GM19372 (cell line): Measurements from ENCODE around the gene AKAP13.
"Not testable (repeated sequence)": the region's sequence is repeated elsewhere in the genome, so short reads cannot be mapped to it uniquely, and the experiment has no call there.

ENCODE experiments used
- ATAC-seq: cut with Tn5 transposase; IDR thresholded peaks from one replicate; pipeline ENCODE4 v1.9.1; 2021; ENCODE audit warnings: mild to moderate bottlenecking, low read depth, moderate library complexity; ENCODE audit not compliant: unreplicated experiment

Gene AKAP13

DNA sequence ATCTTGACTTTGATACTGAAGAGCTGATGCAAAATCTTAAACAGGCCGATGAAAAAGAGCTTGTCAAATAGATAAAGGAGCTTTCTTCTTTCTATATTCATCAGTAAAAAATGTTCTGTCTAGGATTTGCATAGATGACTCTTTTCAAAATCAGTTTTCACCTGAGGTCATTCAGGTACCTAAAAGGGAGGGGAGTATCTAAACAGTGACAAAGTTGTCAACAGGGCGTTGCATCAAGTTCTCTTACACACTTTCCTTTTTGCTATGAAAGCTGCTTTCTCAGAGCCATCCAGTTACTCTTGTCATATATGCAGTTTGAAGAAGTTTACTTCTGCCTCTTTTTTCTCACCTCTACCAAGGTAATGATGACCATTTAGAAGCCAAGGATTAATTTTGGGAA lies 60.0 kb downstream of the AKAP13 start:
- ATAC-seq, result no peak

DNA sequence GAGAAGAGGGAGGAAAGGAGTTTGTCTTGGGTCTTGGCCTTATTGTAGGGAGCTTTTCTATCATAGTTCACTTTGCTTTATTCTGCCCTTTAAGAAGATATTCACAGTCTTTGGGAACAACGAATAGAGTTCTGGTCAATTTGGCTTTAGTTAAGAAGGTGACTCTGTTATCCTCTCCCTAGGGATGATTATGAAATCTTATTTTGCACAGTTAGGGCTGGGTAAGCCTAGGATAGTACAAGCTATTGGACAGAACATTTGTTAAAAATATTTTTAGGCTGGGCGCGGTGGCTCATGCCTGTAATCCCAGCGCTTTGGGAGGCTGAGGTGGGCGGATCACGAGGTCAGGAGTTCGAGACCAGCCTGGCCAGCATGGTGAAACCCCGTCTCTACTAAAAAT lies 61.5 kb downstream of the AKAP13 start:
- ATAC-seq, result not testable (repeated sequence)

DNA sequence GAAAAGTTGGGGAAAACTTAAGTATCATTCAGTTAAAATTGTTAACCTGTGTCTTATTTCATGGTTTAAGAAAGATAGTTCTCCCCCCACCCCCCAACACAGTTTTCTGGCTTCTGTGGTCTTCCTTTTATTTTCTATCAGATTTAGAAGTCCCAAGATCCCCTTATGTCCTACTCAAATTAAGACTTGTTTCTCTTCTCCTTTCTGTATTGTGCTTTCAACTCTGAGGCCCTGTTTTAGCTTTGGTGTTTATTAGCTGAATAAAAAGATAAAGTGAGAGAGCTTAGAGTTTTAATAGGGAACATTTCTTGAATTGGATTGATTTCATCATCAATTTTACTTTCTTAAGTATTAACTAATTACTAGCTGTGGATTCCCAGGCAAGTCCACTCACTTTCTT lies 62.6 kb downstream of the AKAP13 start:
- peak; percentile 41 for ATAC-seq

DNA sequence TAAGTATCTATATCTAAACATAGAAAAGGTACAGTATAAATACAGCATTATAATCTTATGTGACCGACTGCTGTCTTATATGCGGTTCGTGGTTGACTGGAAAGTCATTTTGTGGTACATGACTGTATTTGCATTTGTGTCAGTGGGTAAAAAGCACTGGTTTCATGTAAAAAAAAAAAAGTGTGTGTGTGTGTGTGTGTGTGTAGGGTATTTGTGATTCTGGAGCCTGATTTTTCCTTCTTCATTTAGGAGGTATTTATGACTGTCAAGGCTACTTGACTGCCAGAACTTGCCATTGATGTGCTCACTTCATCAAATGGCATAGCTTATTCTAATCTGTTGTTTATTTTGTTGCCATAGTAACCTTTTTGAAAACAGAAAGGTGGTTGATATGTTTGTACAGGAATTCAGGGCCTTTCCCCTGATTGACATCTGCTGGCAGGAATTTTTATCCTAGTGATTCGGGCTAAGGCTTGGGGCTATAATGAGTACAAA lies 63.2 kb downstream of the AKAP13 start:
- ATAC-seq, result peak; percentile 79

GRCh38 chr15:85444122-85444745 lies 63.8 kb downstream of the AKAP13 start:
- ATAC-seq, result no peak

- ATAC-seq, result no peak
Observed at GRCh38 chr15:85445361-85445760, 65.0 kb downstream of the AKAP13 start.

- ATAC-seq, result no peak
Observed at GRCh38 chr15:85451099-85451700, 70.8 kb downstream of the AKAP13 start.

GRCh38 chr15:85452436-85452835 lies 72.0 kb downstream of the AKAP13 start:
- ATAC-seq, result no peak

DNA sequence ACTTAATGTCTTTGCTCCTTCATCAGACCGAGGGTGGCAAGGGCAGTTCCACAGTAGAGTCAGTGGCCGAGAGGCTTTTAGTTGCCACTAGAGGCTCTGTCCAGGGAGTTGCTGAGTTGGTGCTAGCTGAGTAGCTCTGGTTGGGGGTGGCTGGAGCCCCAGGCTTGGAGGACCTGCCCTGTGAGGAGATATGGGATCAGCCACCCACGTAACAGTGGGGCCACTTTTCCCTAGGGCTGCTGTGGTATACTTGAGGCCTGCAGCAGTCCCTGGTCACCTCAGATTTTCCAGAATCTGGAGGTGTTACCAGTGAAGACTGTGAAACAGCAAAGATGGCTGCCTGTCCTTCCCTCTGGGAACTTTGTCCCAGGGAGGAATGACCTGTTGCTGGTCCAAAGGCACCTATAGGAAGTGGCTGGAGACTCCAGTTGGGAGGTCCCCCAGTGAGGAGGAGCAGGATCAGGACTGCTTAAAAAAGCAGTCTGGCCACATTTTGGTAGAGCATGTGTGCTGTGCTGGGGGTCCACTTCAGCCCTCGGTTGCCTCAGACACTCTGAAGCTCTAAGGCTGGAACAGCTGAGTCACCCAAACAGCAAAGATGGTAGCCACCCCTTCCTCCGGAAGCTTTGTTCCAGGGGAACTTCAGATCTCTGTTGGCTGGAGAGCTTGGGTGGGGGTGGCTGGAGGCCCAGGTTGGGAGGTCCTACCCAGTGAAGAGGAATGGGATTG lies 72.9 kb downstream of the AKAP13 start:
- ATAC-seq, result no peak

DNA sequence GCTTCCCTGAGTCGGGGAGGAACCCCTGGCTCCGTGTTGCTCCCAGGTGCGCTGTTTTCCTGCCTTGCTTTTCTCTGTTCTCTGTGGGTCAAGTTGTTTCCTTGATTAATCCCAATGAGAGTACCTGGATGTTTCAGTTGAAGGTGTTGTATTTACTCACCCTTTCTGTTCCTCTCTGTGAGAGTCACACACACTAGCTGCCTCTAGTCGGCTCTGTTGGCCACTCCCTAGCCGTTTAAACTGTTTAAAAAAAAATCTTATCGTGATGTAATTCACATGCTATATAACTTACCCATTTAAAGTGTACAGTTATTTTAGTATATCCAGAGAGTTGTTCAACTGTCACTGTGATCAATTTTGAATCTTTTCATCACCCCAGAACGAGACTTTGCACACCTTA lies 74.0 kb downstream of the AKAP13 start:
- no peak for ATAC-seq

DNA sequence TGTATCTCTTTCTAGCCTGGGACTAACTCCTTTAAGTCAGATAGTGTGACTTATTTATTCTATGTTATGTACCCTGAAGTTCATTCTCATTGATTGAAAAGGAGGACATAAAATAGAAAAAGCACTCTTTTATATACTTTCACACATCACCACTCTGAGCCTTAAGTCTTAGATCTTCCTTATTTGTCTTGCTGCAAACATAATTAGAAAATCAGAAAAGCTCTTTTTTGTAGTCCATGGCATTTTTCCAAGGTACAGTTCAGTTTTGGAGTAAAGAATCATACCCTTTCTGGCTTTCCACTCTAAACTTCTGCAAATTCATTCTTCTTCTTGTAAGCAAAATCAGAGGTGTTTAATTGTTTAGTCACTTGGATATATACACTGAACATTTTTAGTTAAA lies 75.5 kb downstream of the AKAP13 start:
- no peak for ATAC-seq

DNA sequence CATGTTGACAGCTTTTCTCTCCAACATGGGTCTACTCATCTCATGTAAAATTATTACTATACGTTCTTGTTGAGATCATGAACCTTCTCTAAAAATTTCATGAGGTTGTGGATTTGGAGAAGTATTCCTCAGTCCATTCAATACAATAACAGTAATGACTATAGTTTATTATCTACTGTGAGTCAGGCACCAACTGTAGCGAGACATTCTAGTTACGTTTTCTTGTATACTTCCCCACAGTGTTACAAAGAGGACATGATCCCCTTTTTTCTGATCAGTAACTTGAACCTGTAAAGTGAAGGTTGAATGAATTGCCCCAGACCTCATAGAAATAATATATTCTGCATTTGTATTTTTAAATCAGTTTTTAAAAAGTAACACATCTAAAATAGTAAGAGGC lies 76.4 kb downstream of the AKAP13 start:
- no peak for ATAC-seq

- ATAC-seq, result peak; percentile 75
Observed at GRCh38 chr15:85457392-85457968, 77.1 kb downstream of the AKAP13 start.

DNA sequence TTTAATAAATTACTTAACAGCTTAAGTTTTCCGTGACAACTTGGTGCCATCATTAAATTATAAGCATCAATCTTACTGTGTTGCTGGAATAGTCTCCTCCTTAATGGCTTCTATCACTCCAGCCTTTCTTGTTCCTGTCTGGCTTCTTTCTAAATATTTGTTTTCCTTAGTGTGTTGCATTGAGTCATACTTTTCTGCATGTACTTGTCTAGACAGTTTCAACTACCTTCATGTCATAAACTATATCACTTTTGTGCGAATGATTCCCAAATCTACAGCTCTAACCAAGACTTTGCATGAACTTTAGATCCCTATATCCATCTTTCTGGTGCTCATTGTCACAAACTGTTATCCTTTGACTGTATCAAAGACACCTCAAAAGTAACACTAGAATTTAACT lies 78.4 kb downstream of the AKAP13 start:
- no peak for ATAC-seq

DNA sequence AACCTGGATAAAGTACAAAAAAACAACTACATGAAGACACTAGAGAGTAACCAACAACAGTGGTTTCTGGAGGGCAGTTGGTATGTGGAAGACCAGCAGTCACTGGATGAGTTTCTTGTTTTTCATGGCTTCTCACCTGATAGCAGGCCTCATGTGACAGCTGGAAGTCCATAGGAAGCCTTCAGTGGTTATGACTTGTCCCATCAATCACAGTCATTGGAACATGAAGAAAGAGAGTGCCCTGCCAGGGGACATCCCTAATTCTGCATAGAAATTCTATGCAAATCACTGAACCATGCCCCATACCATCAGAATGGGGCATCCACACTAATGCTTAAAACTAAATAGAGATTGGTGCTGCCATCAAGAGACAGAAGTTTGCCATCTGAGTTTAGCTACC lies 81.6 kb downstream of the AKAP13 start:
- ATAC-seq, result no peak

DNA sequence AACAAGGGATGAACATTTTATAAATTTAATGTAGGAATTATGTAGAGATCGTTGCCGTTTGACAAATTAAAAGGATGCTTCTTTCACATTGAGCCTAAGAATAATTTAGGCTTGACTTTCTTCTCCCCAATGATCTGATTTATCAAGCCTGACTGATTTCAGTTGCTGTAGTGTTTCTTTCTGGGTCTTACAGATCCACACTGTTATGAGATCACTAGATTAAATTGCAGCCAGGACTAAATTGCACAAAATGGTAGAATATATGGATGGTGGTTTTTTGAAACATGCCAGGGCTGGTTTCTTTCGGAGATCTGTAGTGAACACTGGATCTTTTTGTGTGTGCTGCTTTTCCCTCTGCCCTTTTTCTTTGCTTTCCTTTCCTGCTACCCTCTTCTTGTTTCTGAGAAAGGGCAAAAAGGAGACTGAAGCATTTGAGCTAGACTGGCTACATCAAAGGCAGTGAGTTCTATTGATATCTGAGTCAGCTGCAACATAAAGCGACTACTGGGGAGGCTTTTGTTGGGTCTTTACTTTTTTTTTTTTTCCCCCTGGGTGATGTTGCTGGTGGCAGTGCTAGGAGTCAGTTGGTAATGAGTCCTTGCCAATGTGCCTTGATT lies 83.0 kb downstream of the AKAP13 start:
- ATAC-seq, result no peak

DNA sequence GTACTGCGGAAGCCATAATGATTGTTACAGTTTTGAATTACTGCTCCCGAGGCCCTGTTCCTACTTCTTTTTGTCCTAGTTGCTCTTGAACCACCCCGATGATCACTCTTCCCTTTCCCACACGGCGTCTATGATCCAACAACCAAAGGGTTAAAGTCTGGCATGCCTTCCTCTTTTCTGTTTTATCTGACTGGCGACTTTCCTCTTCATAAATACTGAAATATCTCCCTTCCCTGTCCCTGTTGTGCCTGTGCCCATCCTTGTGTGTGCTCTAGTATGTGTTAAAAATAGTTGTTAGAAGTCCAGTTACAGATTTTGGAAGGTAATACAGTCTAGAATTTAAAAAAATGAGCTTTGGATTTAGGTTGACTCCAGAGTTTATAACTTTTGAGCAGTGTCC lies 83.6 kb downstream of the AKAP13 start:
- ATAC-seq, result no peak

DNA sequence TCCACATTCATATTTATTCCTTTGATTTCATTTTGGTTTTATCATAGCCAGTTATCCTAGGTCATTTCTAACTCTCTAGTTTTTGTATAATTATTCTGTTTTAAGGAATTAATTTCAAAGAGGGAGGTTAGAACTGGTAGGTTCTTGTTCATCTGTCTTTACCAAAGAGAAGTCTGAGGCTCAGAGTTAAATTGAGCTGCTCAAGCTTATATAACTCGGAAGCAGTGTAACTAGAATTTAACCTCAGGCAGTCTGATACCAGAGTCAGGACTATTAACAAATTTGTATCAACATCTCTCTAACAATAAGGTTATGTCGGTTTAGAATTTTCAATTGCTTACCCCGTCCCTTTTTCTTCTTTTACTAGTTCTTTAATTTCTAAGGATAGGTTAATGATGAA lies 84.1 kb downstream of the AKAP13 start:
- no peak for ATAC-seq

DNA sequence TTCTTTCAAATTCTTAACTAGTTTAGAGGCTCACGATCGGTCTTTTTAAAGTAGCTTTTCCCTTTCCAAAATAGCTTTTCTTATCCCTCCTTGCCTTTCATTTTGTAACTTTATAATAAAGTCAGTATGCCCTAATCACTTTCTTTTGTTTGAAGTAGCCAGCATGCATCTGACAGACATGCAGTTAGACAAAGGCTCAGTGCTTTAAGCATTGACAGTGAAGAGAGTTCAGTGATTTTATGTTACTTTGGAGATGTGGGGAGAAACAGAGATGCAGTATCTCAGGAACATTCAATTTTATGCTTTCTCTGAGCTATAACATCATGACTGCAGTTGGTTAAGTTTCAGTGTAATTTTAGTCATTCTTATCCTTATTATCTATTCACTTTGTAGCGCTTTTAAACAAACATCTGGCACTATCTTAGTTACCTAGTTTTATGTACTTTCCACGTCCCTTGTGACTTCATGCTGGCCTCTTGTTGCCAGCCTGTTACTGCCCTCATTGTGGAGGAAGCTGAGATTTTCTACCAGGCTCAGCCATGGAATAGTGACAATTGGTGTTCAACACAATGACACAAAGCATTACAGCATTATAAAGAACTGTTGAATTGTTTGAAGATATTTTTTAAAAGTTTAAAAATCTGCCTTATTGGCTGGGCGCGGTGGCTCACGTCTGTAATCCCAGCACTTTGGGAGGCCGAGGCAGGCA lies 90.3 kb downstream of the AKAP13 start:
- no peak for ATAC-seq

DNA sequence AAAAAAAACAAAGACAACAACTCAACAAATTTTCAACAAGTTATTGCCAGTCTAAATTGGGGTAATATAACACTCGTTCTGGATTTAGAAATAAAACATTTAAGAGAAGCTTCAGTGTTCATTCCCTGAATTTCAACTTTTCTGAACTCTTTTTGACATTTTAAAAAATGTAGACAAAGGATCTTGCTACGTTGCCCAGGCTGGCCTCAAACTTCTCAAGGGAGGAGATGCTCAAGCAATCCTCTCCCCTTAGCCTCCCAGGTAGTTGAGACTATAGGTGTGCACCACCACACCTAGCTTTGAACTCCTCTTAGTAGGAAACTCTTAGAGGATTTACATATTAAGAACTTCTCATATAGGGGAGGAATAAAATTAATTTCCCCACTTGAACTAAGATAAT lies 91.9 kb downstream of the AKAP13 start:
- ATAC-seq, result no peak
